HEK293 (cell line): ENCODE measurements around the gene UBE2D2.

Source experiments
- CTCF ChIA-PET: fragments of 350-600 bp; formaldehyde crosslinking; extraction: SDS; loops from one replicate; lab custom pipeline; 2021; ENCODE audit warnings: antibody characterized with exemption; lab: Yijun Ruan, JAX
- POLR2A ChIA-PET: fragments of 300-600 bp; formaldehyde crosslinking; extraction: SDS; loops from one replicate; lab custom pipeline; 2020; ENCODE audit warnings: antibody characterized with exemption, inconsistent platforms; lab: Yijun Ruan, JAX
- H3K27ac ChIP-seq: fragments of 200-500 bp; sonication (Bioruptor generic); 2 replicates; pipeline ENCODE4 v1.5.1; 2014; ENCODE audit warnings: low read depth, low read length, control low read depth, inconsistent platforms; ENCODE audit errors: extremely low read depth
- H3K36me3 ChIP-seq, 2 experiments: fragments of 200-500 bp in 1 of 2; sonication (Bioruptor generic) in 1 of 2; 1 replicate in 1 of 2; 2 replicates in 1 of 2; pipeline ENCODE4 v1.5.1; 2014 to 2017; ENCODE audit warnings: inconsistent platforms in 2 of 2, low read length in 2 of 2; ENCODE audit not compliant: control insufficient read depth in 2 of 2, insufficient read depth in 1 of 2
- H3K4me1 ChIP-seq: fragments of 200-500 bp; sonication (Bioruptor generic); 2 replicates; pipeline ENCODE4 v1.5.1; 2014; ENCODE audit warnings: mild to moderate bottlenecking, low read length, inconsistent platforms; ENCODE audit not compliant: control insufficient read depth, insufficient read depth
- H3K4me3 ChIP-seq: 2 replicates; pipeline ENCODE4 v1.5.1; 2011; ENCODE audit warnings: low read depth, mild to moderate bottlenecking, control low read depth, low read length, moderate library complexity
- H3K9me3 ChIP-seq: fragments of 200-500 bp; sonication (Bioruptor generic); 2 replicates; pipeline ENCODE4 v1.5.1; 2014; ENCODE audit warnings: low read depth, low read length, inconsistent platforms; ENCODE audit not compliant: control insufficient read depth, insufficient read depth
- EGR2 ChIP-seq: fragments of 450-650 bp; formaldehyde crosslinking; IDR thresholded peaks from 2 replicates; pipeline ENCODE4 v1.5.1; 2016; ENCODE audit warnings: low read depth, missing biosample characterization, missing genetic modification characterization
- KLF1 ChIP-seq: fragments of 450-650 bp; formaldehyde crosslinking; IDR thresholded peaks from 2 replicates; pipeline ENCODE4 v1.5.1; 2016; ENCODE audit warnings: missing biosample characterization, missing genetic modification characterization
- OVOL3 ChIP-seq: fragments of 450-650 bp; formaldehyde crosslinking; IDR thresholded peaks from 2 replicates; pipeline ENCODE4 v1.5.1; 2016; ENCODE audit warnings: missing biosample characterization, missing genetic modification characterization
- PBX3 ChIP-seq: sonication (generic); formaldehyde crosslinking; IDR thresholded peaks from 2 replicates; pipeline ENCODE4 v1.8.1; 2022; ENCODE audit warnings: mild to moderate bottlenecking, moderate library complexity, missing genetic modification reagents
- PRDM6 ChIP-seq: fragments of 450-650 bp; formaldehyde crosslinking; IDR thresholded peaks from 2 replicates; pipeline ENCODE4 v1.5.1; 2017; ENCODE audit warnings: missing biosample characterization, missing genetic modification characterization
- ZBTB21 ChIP-seq: fragments of 450-650 bp; formaldehyde crosslinking; IDR thresholded peaks from 2 replicates; pipeline ENCODE4 v1.5.1; 2017; ENCODE audit warnings: missing biosample characterization, missing genetic modification characterization
- ZFHX2 ChIP-seq: fragments of 450-650 bp; formaldehyde crosslinking; conservative IDR thresholded peaks from 2 replicates; pipeline ENCODE4 v1.5.1; 2016; ENCODE audit warnings: missing biosample characterization, missing genetic modification characterization
- ZNF202 ChIP-seq: fragments of 450-650 bp; formaldehyde crosslinking; IDR thresholded peaks from 2 replicates; pipeline ENCODE4 v1.5.1; 2016; ENCODE audit warnings: missing biosample characterization, missing genetic modification characterization, borderline replicate concordance
- ZNF221 ChIP-seq: fragments of 450-650 bp; formaldehyde crosslinking; IDR thresholded peaks from 2 replicates; pipeline ENCODE4 v1.5.1; 2017; ENCODE audit warnings: missing biosample characterization, missing genetic modification characterization, borderline replicate concordance
- ZNF449 ChIP-seq: fragments of 450-650 bp; formaldehyde crosslinking; IDR thresholded peaks from 2 replicates; pipeline ENCODE4 v1.5.1; 2017; ENCODE audit warnings: missing biosample characterization, mild to moderate bottlenecking, missing genetic modification characterization, moderate library complexity
- ZNF48 ChIP-seq: fragments of 450-650 bp; formaldehyde crosslinking; IDR thresholded peaks from 2 replicates; pipeline ENCODE4 v1.5.1; 2016; ENCODE audit warnings: missing biosample characterization, missing genetic modification characterization
- ZNF549 ChIP-seq: fragments of 450-650 bp; IDR thresholded peaks from 2 replicates; pipeline ENCODE4 v1.5.1; 2018; ENCODE audit warnings: missing biosample characterization, missing genetic modification characterization, mild to moderate bottlenecking, inconsistent platforms, moderate library complexity
- ZNF600 ChIP-seq: fragments of 450-650 bp; formaldehyde crosslinking; IDR thresholded peaks from 2 replicates; pipeline ENCODE4 v1.5.1; 2016; ENCODE audit warnings: missing biosample characterization, missing genetic modification characterization
- ZNF677 ChIP-seq: fragments of 450-650 bp; IDR thresholded peaks from 2 replicates; pipeline ENCODE4 v1.5.0; 2018; ENCODE audit warnings: missing biosample characterization, mild to moderate bottlenecking, missing genetic modification characterization, moderate library complexity
- ZNF843 ChIP-seq: fragments of 450-650 bp; formaldehyde crosslinking; IDR thresholded peaks from 2 replicates; pipeline ENCODE4 v1.5.1; 2016; ENCODE audit warnings: missing biosample characterization, missing genetic modification characterization

The UBE2D2 gene

GRCh38 chr5:139655727-139656271 is 94.7 kb downstream of the UBE2D2 start (continued):
- no peak for TF ChIP-seq PRDM6 (tag by site-specific recombination)
- no peak for TF ChIP-seq ZNF449 (tag by site-specific recombination)
- TF ChIP-seq KLF1 (tag by site-specific recombination), result no peak
- TF ChIP-seq ZNF843, result no peak

- no peaks in the 10 kb centered on the region for H3K9me3 ChIP-seq
- H3K4me3 ChIP-seq, result no peak overlapping the region
- ChIA-PET CTCF (interaction anchor here (1.1 kb wide), 1 partner anchor 24 kb away, joined by 3 read pairs; no protein-coding TSS in a partner anchor), POLR2A (interaction anchor here (0.6 kb wide), 1 partner anchor 21 kb away, joined by 9 read pairs; no protein-coding TSS in a partner anchor)
- TF ChIP-seq ZBTB21 (tag by site-specific recombination), result no peak
- peak; percentile 40 for TF ChIP-seq EGR2 (tag by site-specific recombination)
- H3K4me1 ChIP-seq, result peaks cover under 1% of the 10 kb centered on the region; the same call in 1 of the 2 replicates
- no peak overlapping the region for H3K27ac ChIP-seq
- no peaks in the 10 kb centered on the region for H3K36me3 ChIP-seq
Measured at GRCh38 chr5:139657363-139658321, 96.5 kb downstream of the UBE2D2 start.

- H3K9me3 ChIP-seq, result no peaks in the 10 kb centered on the region
- CTCF ChIA-PET, result interaction anchor here (1.1 kb wide), 1 partner anchor 24 kb away, joined by 3 read pairs; no protein-coding TSS in a partner anchor
- H3K4me3 ChIP-seq, result no peak overlapping the region
- POLR2A ChIA-PET, result no interaction called here
- H3K36me3 ChIP-seq, result no peaks in the 10 kb centered on the region
- H3K27ac ChIP-seq, result no peak overlapping the region
- TF ChIP-seq ZNF48 (tag by site-specific recombination), result no peak
- TF ChIP-seq EGR2 (tag by site-specific recombination), result peak; percentile 73
- no peak for TF ChIP-seq OVOL3 (tag by site-specific recombination)
- no peak for TF ChIP-seq PBX3 (CRISPR knock-in tag)
- no peak for TF ChIP-seq ZNF549 (tag by site-specific recombination)
- no peak for TF ChIP-seq ZNF221 (tag by site-specific recombination)
- TF ChIP-seq ZFHX2 (tag by site-specific recombination), result peak; percentile 54; the same call in 1 of the 2 replicates
- TF ChIP-seq ZNF600, result no peak
- no peak for TF ChIP-seq ZNF202
- no peak for TF ChIP-seq ZNF677 (tag by site-specific recombination)
- H3K4me1 ChIP-seq, result no peaks in the 10 kb centered on the region
Measured at GRCh38 chr5:139658501-139658927, 97.4 kb downstream of the UBE2D2 start.
